ENCODE data around the gene PI4KB.

Gene PI4KB

DNA sequence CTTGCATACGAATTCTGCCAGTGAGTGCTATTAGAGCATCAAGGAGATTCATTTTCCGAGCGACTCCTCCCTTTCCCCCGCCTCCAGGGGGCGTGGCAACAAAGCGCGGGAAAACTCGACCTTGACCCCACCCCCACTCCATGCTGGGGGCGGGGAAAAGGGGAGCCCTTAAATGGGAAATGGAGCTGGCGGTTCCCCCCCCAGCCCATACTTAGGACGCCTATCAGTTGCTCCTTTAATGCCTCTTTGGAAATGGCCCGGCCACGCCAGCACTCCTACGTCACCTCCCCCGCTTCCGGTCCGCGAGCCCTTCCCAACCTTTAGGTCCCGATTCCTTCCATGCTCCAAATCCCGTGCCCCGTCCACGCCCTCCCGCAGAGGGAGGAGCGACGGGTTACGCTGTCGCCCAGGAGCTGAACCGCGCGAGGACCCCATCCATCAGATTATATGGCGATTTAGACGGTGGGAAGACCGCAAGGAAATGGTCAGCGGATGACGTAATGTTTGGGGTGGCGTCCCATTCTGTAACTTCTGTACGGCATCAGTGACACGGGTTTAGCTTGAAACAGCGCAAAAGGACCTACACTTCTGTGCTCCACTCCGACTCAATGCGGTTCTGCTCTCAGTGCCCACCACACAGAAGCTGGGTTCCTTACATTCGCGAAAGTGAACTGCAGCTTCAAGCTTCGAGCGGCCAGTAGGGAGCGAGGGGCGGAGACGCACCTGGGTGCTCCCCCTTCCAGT is 45.8 kb downstream of the PI4KB start:
- DNase-seq, result peak; percentile 99

DNA sequence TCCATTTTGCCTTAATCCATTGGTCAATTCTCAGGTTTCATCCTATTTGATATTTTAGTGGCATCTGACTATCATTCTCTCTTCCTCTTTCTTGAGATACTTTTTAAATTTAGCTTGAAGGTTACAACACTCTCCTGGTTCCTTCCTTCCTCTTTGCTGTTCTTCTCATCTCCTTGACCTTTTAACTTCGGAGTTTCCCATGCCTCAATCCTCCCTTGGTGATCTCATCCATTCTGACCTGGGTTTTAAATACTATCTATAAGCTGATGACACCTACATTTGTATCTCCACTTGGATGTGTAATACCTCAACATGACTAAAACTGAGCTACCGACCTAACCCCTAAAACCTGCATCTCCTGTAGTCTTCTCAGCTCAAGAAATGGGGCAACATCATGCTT is 50.0 kb downstream of the PI4KB start:
- DNase-seq, result peak; percentile 78 to 92

GRCh38 chr1:151275341-151275740 is 51.9 kb downstream of the PI4KB start:
- peak; percentile 22 to 55 for DNase-seq

DNA sequence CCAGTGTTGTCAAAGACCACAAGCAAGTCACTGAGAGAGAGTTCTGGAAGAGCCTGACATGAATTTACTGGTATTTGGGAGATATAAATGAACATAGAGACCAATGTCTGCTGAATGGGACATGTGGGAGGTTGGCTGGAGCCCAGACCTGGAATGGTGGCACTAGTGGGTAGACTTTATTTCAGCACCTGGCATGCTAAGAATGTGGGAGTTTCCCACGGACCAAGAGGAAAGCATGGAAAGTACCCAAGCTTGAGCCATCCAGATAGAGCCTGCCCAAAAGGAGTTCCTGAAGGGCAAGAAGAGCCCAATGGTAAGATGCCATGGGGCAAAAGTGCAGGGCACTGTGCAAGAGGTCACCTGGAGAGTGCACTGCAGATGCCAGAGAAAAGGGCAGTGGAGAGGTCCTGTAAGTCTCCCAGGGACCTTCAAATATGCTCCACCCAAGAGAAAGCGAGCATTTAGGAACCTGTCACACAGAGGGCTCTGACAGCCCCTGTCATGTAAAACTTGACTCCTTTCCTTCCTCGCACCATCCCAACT is 53.2 kb downstream of the PI4KB start:
- DNase-seq, result no peak

DNA sequence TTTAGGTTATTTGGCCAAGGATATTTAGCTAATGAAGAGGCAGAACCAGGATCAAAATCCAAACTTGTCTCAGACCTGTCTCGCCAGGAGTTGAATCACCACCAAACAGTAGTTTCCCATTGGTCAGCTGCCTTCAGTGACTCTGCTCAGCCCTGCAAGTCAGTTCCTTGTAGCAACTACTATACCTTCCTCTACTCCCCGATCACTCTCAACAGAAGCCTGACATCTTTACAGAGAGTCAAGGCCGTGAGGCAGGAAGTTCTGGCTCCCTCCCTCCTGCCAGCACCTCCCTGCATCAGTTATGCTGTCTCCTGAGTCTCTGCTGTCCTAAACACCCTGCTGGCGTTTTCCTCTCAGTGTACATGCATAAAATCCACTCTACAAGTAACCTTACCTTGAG is 59.5 kb downstream of the PI4KB start:
- DNase-seq, result no peak

DNA sequence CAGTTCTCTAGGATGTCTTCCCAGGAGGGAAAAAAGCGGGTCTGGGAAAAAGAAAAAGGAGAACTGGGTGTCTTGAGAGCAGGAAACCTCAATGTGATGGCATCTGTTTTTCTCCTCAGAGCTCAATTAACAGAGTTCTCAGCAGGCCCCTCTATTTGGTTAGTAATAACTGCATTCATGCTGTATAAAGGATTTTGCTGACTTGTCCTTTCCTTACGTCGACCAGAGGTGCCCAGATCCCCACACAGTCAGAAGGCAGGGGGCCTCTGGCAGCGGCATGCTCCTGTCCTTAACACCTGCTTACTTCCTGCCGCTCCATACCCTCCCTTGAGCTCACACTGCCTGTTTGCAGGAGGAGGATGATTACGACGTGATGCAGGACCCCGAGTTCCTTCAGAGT is 60.4 kb downstream of the PI4KB start:
- DNase-seq, result no peak

DNA sequence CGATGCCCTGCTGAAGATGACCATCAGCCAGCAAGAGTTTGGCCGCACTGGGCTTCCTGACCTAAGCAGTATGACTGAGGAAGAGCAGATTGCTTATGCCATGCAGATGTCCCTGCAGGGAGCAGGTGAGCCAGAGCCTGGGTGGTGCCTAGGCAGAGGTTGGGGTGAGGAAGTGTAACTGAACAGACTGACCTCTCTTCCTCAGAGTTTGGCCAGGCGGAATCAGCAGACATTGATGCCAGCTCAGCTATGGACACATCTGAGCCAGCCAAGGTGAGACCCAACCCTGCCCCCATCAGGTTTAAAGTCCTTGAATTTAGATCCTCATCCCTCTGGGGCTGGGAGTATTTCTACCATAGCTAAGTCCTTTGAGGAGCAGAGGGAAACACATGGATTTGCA is 60.9 kb downstream of the PI4KB start:
- no peak for DNase-seq

GRCh38 chr1:151265446-151266236 is 61.6 kb downstream of the PI4KB start:
- DNase-seq, result no peak

GRCh38 chr1:151259351-151259750 is 67.9 kb downstream of the PI4KB start:
- DNase-seq, result no peak

DNA sequence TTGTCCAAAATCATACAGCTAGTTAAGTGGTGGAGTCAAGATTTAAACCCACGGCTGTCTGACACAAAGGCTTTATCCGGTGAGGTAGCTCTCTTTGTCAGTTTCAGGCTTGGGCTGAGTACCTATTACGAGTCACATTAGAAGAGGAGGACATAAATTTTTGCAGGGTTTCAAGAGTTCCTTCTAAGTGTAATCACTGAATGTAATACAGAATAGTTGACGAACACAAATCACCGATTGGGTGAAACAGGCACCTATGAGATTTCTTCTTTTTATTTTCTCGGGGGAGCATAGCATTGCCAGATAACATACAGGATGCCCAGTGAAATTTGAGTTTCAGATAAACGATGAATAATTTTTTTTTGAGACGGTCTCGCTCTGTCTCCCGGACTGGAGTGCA is 71.8 kb downstream of the PI4KB start:
- no peak for DNase-seq

- peak; percentile 99 for DNase-seq
Measured at GRCh38 chr1:151254217-151255213, 72.7 kb downstream of the PI4KB start, which contains the start of gene PSMD4. TSS of gene PSMD4 (plus strand) at chr1:151254734. CDS start at chr1:151254783, 49 bp downstream.

- DNase-seq, result peak; percentile 79 to 82
Measured at GRCh38 chr1:151251656-151252470, 75.4 kb downstream of the PI4KB start.

GRCh38 chr1:151246786-151247185 is 80.4 kb downstream of the PI4KB start:
- DNase-seq, result peak; percentile 41 to 61

DNA sequence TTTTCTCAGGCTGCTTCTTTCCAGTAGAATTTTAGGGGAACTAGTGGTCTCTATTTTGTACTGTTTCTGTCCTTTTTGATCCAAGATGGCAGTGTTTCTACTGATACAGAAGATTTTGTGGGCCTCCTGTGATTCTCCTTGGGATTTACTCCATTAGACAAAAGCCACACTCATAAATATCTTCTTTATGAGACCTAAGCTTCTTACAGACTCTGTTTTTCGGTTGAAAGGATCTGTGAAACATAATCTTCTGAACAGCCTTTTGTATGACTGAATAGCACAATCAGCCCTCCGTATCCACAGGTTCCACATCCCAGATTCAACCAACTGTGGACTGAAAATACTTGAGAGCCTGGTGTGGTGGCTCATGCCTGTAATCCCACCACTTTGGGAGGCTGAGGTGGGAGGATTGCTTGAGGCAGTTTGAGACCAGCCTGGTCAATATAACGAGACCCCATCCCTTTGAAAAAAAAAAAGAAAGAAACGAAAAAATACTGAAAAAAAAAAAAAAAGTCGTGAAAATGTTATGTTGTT is 83.5 kb downstream of the PI4KB start:
- DNase-seq, result no peak

DNA sequence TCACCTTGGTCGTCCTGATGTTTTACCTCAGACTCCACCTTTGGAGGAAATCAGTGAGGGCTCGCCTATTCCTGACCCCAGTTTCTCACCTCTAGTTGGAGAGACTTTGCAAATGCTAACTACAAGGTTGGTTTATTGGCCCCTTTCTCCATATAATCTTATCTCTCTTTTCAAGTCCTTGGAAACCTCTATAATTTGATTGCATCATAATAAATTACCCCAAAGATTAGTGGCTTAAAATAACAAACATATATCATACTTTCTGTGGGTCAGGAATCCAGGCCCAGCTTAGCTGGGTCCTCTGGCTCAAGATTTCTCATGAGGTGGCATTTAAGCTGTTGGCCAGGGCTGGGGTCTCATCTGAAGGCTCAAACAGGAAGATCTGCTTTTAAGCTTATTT is 84.8 kb downstream of the PI4KB start:
- DNase-seq, result no peak

Data from inflammatory macrophage (primary cell).